GM19397 (cell line): ENCODE data around the gene YEATS2.
A peak's percentile ranks its signal among the peaks of the same experiment; 100 is the strongest.
"Not testable (repeated sequence)": the region's sequence is repeated elsewhere in the genome, so short reads cannot be mapped to it uniquely, and the experiment has no call there.

Source experiments
- ATAC-seq: cut with Tn5 transposase; IDR thresholded peaks from one replicate; pipeline ENCODE4 v1.9.1; 2021; ENCODE audit warnings: mild to moderate bottlenecking, moderate library complexity; ENCODE audit not compliant: unreplicated experiment

Gene YEATS2

DNA sequence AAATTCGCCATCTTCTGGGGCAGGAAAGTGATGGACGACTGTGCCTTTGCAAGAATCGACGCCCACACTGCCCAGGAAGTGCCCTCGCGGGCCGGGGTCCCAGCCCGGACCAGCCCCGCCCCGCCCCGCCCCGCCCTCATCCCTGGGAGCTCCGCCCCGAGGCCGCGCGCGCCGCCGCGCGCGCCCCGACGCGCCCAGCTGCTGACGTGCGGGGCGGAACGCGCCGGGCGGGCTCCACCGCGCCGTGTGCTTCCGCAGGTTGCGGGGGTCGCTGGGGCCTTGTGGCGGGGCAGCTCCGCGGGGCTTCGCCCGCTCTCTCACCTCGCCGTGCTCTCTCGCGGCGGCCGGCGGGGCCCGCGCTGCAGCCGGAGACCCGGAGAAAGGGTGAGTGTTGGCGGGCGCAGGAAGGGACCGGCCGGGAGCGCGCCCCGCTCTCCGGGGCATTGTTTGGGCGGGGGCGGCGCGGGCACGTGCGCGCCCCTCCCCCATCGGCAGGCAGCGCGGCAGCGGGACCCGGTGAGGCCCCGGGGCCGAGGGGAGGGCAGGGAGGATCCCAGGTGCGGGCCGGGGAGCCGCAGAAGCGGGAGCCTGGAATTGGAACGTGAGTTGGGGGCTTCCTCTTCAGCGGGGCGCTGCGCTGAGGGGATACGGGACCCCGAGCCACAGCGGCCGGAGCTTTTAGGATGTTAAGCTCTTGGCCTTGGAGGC lies at the start of gene YEATS2:
YEATS2 (plus strand) TSS at position 188 of the 708 bp plus-strand sequence. CDS start 17,366 bp downstream, outside the sequence.
- ATAC-seq: peak; percentile 94

DNA sequence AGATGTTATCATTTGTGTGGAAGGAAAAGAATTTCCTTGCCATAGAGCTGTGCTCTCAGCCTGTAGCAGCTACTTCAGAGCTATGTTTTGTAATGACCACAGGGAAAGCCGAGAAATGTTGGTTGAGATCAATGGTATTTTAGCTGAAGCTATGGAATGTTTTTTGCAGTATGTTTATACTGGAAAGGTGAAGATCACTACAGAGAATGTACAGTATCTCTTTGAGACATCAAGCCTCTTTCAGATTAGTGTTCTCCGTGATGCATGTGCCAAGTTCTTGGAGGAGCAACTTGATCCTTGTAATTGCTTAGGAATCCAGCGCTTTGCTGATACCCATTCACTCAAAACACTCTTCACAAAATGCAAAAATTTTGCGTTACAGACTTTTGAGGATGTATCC lies 47.0 kb upstream of the YEATS2 start:
- ATAC-seq: no peak

DNA sequence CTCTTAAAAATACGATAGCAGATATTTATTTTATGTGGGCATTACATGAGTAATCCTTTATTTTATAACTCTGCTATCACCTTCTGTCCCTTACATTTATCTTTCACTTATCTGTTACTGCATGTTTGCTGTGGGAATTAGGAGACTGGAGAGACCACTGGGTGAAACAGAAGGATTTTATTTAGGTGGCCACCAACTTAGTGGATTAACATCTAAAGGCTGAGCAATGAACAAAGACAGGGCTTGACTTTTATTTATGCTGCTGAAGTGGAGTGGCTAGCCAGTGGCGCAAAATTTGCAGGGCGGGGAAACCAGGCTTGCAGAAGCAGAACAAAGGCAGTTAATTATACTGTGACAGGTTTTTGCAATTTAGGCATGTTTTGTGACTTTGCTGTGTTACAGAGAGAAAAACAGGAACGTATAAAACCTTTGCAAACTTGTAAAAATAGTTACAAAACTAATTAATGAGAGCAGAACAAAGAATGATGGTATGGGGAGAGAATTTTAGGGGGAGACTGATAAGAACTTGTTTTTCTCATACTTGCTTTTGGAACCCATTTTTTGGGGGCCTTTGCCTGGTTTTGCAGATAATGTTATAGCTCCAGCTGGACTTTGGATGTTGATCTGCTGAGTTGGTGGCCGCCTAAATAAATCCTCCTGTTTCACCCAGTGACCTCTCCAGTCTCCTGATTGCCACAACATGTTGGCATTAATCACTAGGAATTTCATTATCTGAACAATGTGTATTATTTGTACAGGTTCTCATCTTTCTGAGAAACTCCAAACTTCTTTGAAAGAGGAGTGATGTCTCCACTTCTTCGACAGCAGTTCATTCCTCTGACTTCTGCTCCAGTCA lies 44.2 kb upstream of the YEATS2 start:
- no peak for ATAC-seq

DNA sequence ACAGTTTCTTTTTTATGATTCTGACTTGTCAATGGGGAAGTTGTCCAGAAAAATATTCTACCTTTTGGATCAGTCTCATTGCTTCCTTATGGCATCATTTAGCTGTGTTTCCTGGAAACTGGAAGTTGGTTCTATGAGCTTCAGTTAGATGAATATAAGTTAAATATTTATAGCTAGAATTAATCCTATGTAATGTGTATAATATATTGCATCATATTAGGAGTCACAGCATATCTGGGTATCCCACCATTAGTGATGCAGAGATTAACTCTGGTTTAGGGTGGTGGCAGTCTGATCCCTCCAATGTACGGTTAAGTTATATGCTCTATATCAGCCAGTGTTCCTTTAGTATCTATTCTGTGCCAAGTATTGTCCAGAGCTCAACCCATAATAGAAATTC lies 42.9 kb upstream of the YEATS2 start:
- no peak for ATAC-seq

DNA sequence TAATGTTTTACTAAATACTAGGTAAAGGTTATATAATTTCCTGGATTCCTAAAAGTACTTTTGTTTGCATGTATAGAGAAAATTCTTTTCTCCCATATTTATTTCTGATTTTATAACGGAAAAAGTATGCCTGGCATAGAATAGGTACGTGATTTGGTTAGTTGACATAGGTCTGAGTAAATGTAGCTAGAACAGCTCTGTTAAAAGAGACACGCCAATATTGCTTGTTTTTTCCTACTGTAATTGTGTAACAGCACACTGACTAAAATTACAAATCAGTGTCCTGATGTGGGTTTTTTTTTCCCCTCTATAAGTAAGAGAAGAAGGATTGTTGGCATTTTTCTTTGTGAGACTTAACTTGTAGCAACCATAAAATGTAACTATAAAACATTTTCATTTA lies 35.5 kb upstream of the YEATS2 start:
- no peak for ATAC-seq

DNA sequence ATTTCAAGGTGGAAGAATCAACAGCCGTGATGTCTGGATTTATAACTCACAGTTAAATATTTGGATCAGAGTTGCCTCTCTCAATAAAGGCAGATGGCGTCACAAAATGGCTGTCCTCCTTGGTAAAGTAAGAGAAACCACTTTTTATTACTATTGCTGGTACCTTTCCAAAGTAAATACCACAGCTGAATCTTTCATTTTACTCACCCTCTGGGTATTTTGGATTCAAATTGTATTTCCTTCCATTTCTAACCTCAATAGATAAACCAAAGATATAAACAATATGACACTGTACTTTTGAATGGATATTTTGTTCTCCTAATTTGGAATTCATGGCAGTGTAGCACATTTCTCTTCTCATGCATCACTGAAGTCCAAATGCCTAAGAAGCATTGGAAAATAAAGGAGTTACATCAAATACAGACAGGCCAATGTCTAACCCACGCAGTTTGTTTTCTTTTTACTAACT lies 32.6 kb upstream of the YEATS2 start:
- no peak for ATAC-seq

DNA sequence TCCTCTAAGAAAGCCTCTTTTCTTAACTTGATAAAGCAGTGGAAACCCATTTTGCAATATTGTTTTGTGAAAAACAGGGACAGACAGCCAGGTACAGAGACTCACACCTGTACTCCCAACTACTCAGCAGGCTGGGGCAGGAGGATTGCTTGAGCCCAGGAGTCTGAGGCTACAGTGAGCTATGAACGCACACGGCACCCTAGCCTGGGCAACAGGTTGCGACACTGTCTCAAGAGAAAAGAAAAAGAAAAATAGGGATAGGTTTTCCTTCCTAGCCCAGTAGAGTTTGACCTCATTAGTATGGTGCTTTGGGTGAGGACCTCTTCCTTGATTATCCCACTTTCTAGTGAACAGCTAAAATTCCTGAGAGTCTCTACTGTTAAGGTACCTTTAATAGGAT lies 17.5 kb upstream of the YEATS2 start:
- no peak for ATAC-seq

DNA sequence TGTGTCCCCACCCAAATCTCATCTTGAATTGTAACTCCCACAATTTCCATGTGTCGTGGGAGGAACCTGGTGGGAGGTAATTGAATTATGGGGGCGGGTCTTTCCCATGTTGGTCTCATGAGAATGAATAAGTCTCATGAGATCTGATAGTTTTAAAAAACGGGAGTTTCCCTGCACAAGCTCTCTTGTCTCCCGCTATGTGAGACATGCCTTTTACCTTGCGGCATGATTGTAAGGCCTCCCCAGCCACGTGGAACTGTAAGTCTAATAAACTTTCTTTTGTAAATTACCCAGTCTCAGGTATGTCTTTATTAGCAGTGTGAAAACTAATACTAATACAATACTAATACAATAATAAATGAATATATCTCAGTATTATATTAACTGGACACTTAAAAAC lies 9.9 kb upstream of the YEATS2 start:
- no peak for ATAC-seq

DNA sequence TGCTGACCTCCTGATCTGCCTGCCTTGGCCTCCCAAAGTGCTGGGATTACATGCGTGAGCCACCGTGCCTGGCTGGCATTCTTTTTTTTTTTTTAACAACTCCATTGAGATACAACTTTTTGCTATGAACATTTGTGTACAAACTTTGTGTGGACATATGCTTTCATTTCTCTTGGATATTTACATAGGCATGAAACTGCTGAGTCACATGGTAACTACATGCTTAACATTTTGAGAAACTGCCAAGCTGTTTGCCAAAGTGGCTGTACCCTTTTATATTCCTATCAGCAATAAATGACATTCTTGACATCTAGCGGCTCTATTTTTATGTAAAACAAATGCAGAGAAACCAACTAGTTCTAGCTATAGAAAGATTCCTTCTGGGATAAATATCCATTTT lies 8.7 kb upstream of the YEATS2 start:
- no peak for ATAC-seq

DNA sequence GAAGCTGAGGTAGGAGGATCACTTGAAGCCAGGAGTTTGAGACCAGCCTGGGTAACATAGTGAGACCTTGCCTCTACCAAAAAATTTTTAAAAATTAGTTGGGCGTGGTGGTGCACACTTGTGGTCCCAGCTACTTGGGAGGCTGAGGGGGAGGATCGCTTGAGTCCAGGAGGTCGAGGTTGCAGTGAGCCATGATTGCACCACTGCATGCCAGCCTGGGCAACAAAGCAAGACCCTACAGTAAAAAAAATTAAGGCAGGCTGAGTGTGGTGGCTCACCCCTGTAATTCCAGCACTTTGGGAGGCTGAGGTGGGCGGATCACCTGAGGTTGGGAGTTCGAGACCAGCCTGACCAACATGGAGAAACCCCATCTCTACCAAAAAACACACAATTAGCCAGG lies 8.0 kb upstream of the YEATS2 start:
- not testable (repeated sequence) for ATAC-seq

DNA sequence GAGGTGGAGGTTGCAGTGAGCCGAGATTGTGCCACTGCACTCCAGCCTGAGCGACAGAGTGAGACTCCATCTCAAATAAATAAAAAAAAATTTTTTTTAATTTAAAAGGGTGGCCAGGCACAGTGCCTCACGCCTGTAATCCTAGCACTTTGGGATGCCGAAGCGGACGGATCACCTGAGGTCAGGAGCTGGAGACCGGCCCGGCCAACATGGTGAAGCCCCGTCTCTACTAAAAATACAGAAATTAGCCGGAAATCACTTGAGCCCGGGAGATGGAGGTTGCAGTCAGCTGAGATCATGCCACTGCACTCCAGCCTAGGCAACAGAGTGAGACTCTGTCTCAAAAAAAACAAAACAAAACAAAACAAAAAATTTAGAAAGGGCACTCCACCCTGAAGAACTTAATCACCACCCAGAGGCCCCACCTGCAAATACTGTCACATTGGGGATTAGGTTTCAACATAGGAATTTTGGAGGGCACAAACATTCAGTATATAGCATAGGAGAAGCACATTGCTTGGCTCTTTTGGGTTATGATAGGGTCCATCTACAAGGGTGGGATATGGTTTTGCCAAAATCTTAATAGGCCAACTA lies 7.1 kb upstream of the YEATS2 start:
- no peak for ATAC-seq

DNA sequence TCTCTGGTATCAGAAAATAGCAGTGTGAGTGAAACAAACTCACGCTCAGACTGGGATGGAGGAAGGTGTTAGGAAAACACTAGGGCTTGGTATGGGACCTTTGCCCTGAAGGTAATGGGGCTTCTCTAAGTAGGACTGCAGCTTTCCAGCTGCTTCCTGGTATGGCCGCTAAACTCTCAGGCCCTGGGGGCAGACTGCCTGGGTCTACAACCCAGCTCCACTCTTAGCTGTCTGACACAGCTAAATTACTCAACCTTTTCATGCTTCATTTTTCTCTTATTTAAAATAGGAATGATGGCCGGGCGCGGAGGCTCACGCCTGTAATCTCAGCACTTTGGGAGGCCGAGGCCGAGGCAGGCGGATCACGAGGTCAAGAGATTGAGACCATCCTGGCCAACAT lies 5.2 kb upstream of the YEATS2 start:
- ATAC-seq: no peak

DNA sequence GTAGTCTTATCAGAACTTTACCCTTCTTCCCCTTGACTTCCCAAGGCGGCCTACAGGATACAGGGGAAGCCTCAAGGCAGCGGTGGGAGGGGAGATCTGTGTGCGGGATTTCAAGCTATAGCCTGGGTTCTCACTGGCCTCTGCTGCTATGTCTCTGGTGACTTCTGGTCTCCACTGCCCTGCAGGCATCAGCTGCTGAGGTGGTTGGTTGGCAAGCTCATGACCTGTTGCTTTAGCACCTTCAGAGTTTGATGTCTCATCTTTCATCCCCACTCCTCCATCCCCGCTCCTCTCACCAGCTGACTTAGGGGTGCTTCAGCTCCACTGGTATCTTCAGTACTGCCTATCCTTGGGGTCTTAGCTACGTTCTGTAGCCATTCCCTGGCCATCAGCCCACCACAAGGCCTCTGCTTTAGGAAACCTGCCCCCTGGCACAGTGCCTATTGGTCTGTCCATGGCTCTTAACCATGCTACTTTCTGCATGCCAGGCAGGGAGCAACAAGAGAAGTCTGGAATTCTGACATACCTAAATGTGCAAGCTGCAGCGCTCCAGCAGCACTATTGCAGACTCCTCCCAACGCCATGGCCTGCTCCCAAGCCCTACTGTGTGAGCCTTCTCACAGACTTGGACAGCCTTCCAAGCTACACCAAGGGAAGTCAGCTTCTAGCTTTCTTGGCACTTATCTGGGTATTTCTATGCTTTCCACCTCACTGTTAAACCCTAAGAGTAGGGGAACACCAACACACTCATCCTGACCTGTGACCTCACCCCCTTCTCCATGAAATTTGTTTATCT lies 1.8 kb upstream of the YEATS2 start:
- ATAC-seq: no peak

DNA sequence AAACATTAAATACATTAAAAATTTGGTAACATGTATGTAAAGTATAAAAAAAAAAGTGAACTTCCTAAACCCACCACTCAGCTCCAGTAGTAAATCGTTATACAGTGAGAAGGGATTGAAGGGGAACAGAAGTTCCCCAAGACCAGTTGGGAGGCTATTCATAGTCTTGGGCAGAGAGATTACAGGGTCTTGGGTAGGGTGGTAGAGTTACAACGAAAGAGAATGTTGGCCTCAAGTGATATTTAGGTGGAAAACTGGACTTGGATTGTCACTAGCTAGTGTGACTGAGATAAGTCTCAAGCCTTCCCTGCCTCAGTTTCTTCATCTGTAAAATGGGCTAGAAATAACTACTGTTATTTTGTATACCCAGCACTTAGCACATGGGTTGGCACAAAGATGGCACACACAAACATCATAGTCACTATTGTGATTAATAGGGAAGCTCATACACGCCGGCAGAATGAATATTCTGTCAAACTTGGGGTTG lies 431 bp upstream of the YEATS2 start:
- no peak for ATAC-seq

DNA sequence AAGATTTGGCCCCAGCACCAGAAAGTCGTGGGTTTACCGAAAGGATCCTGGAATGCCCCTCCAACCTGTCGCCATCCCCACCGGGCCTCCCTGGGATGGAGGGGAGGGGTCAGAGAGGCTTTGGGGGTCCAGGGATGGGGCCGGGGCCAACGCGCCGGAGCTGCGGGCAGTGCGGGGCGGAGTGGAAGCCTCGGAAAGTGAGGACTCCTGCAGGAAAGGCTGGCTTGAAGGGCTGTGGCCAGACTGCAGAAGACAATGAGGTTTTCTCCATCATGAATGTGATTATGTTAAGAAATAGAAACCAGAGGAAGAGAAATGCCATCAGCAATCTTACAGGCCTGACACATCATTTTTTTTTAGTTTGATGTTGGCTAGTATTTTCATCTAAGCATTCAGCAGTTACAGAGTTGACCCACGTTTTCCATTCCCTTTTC lies 738 bp downstream of the YEATS2 start:
- peak; percentile 7 for ATAC-seq

DNA sequence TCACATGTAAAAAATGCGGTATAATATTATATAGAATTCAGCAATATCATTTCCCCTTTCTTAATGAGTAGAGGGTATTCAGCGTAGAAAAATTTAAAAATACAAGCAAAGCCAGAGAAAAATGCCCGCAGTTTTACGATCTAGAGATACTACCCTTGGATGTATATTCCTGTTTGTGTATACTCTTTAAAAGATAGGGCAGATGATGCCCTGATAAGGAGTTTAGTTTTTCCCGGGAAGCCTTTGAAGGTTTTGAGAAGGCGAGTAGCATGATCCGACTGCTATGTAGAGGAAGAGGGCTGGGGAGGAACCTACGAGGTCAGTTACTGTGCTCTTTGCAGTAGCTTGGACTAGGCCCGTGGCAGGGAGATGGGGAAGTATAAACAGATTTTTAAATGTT lies 1.2 kb downstream of the YEATS2 start:
- ATAC-seq: no peak

DNA sequence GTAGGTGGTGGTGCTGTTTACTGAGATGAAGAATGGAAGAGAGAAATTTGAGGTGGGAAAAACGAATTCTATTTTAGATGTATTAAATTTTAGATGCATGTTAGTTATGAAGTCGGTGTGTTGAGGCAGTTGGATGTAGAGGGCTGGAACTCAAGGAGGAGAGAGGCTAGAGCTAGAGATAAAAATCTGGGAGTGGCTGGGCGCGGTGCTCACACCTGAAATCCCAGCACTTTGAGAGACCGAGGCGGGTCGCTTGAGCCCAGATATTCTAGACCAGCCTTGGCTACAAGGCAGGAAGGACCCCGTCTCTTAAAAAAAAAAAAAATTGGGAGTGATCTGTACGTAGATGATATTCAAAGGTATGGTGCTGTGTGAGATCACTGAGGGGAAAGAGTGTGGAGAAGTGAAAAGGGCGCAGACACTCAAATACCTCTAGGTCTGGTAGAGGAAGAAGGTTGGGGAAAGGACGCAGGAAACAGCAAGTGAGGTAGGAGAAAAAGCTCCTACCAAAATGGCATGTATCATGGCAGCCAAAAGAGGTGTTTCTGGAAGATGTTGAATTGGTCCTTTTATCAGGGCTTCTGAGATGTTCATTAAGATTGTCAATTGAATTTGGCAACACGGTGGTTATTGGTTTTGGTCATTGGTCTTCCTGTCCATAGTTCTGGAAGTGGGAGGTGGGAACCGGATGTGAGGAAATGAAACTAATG lies 1.8 kb downstream of the YEATS2 start:
- no peak for ATAC-seq

DNA sequence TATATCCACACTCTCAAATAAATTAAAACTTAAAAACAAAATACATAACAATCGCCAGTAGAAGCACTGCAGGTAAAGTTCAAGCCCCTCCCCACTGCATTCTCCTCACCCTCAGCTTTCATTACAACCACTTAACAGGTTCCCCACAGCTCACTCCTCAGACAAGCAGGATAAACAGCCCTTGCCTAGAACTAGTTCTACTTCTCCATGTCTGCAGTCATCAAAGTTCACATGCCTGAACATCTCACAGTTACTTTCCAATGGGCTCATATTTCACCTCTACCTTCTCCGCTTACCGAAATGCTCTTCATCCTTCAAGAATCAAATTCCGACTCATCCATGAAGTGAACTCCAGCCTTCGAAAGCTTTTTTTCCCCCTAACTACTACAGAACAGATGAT lies 4.1 kb downstream of the YEATS2 start:
- no peak for ATAC-seq

DNA sequence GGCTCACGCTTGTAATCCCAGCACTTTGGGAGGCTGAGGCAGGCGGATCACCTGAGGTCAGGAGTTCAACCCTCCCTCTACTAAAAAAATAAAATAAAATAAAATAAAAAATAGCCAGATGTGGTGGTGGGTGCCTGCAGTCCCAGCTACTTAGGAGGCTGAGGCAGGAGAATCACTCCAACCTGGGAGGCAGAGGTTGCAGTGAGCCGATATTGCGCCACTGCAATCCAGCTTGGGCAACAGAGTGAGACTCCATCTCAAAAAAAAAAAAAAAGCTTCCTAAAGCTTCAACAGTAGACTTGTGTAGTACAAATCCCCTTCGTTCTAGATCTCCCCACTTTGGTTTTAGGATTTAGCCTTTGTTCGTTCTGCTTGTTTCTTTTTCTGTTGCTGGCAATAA lies 6.3 kb downstream of the YEATS2 start:
- not testable (repeated sequence) for ATAC-seq

DNA sequence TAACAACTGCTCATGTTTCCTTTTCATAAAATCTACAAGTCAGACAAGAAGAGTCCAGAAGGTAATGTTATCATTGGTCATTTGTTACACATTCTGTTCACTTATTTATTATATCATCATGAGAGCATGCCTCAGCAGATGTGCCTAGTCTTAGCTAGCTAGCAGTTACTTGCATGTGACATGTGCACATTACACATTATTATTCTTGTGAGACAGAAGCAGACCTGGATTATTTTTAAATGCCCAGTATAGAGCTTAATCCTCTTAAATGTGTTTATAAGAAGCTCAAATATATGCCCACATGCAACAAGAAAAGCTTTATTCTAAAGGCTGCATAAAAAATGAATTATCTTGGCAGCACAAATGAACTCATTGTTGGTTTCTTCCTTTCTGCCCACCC lies 12.6 kb downstream of the YEATS2 start:
- ATAC-seq: no peak
